ENCODE data around the gene MARCHF10.

- TF ChIP-seq CTCF (IDR thresholded peaks at IDR 0.05) (no peak), POLR2A (IDR thresholded peaks at IDR 0.05) (no peak)
Measured at GRCh38 chr17:62653826-62654761, 154.0 kb downstream of the MARCHF10 start.

Data from vagina (tissue), 2 donors.